SK-N-SH treated with all-trans-retinoic acid at 6 μM for 48 hours (cell line): ENCODE measurements around the gene DNAL4.

Source experiments
- BACH2 ChIP-seq: fragments of 250-450 bp; sonication (Bioruptor Pico); IDR thresholded peaks from 2 replicates; pipeline ENCODE4 v1.9.0; 2021; ENCODE audit warnings: mild to moderate bottlenecking, borderline replicate concordance
- CSDC2 ChIP-seq: fragments of 250-450 bp; sonication (Bioruptor Pico); IDR thresholded peaks from 2 replicates; pipeline ENCODE4 v1.5.0; 2020; ENCODE audit warnings: mild to moderate bottlenecking, moderate library complexity
- CSRNP3 ChIP-seq: fragments of 250-450 bp; sonication (Bioruptor Pico); IDR thresholded peaks from 2 replicates; pipeline ENCODE4 v1.5.1; 2021; ENCODE audit warnings: mild to moderate bottlenecking, moderate library complexity
- ESRRG ChIP-seq: fragments of 250-450 bp; sonication (Bioruptor Pico); IDR thresholded peaks from 2 replicates; pipeline ENCODE4 v1.6.1; 2021; ENCODE audit warnings: mild to moderate bottlenecking
- OSR1 ChIP-seq: fragments of 250-450 bp; sonication (Bioruptor Pico); IDR thresholded peaks from 2 replicates; pipeline ENCODE4 v1.8.0; 2022; ENCODE audit warnings: moderate library complexity, mild to moderate bottlenecking, inconsistent platforms
- ZC3H10 ChIP-seq: fragments of 250-450 bp; sonication (Bioruptor Pico); IDR thresholded peaks from 2 replicates; pipeline ENCODE4 v1.5.1; 2021; ENCODE audit warnings: mild to moderate bottlenecking, moderate library complexity
- ZFP3 ChIP-seq: fragments of 250-450 bp; sonication (Bioruptor Pico); IDR thresholded peaks from 2 replicates; pipeline ENCODE4 v1.5.0; 2020; ENCODE audit warnings: mild to moderate bottlenecking, moderate library complexity

GRCh38 chr22:38729946-38730345, 64.0 kb downstream of the DNAL4 start:
- no peak for TF ChIP-seq ZFP3 (CRISPR knock-in tag)
- no peak for TF ChIP-seq ZC3H10 (CRISPR knock-in tag)
- TF ChIP-seq BACH2 (CRISPR knock-in tag) = no peak
- no peak for TF ChIP-seq ESRRG
- no peak for TF ChIP-seq OSR1 (CRISPR knock-in tag)
- no peak for TF ChIP-seq CSRNP3
- TF ChIP-seq CSDC2 = no peak
